WTC11 (cell line): ENCODE data around the gene RHBDD2.

Experiments
- ATF3 ChIP-seq: sonication (generic); formaldehyde crosslinking; conservative IDR thresholded peaks from 2 replicates; pipeline ENCODE4 v1.8.1; 2022; ENCODE audit warnings: mild to moderate bottlenecking, missing genetic modification reagents
- TF ChIP-seq, protein P1 (sequence below): sonication (generic); formaldehyde crosslinking; IDR thresholded peaks from 2 replicates; pipeline ENCODE4 v1.8.0; 2022; ENCODE audit warnings: mild to moderate bottlenecking, missing genetic modification reagents

DNA sequence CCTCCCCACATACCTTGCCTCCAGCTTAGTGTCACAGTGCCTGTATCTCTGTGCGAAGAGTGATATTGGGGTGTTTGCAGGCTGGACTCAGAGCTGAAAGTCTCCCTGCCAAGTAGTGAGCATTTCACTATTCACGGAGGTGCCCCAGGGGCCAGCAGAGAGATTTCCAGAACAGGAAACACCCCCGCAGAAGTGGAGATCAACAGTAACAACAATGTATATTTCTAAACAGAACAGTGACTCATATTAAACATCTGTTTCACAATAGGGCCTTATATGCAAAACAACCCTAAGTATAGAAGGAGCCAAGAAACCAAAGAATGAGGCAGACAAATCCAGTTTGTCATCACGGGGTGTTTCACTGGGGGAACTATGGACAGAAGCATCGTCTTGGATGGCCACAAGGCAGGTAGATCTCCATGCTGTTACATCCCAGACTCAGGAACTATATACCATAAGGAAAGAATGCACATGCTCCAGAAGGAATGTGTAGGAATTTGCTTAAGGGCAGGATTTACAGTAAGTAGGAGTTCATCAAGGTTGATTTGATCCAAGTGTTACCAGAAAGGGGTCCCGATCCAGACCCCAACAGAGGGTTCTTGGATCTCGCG, 35.9 kb upstream of the RHBDD2 start:
- no peak for TF ChIP-seq ATF3 (CRISPR knock-in tag)
- TF ChIP-seq, protein P1, sequence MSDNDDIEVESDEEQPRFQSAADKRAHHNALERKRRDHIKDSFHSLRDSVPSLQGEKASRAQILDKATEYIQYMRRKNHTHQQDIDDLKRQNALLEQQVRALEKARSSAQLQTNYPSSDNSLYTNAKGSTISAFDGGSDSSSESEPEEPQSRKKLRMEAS (CRISPR knock-in tag), result no peak
